ENCODE measurements around the gene NSD1.

- TF ChIP-seq CTCF (IDR thresholded peaks at IDR 0.05) = no peak
- TF ChIP-seq POLR2A (IDR thresholded peaks at IDR 0.05) = no peak
These were observed 52.4 kb downstream of the NSD1 start for GRCh38 chr5:177185993-177186392.

Measured in thyroid gland (tissue), 4 donors.